DOHH2 (cell line): ENCODE results near the gene FOXI1.

Experiments
- H3F3A ChIP-seq: fragments of 200-600 bp; sonication (generic), shearing (Covaris generic); 2 replicates; pipeline ENCODE4 v1.6.0; 2016; ENCODE audit warnings: antibody characterized with exemption, mild to moderate bottlenecking; ENCODE audit not compliant: control insufficient read depth, insufficient read depth
- H3K27ac ChIP-seq: fragments of 200-600 bp; sonication (generic); 2 replicates; pipeline ENCODE4 v1.5.1; 2014; ENCODE audit warnings: low read depth, mild to moderate bottlenecking, low read length, moderate library complexity
- H3K27me3 ChIP-seq: fragments of 200-600 bp; sonication (generic); 2 replicates; pipeline ENCODE4 v1.6.1; 2014; ENCODE audit warnings: mild to moderate bottlenecking, low read length, mixed read lengths; ENCODE audit not compliant: control insufficient read depth
- H3K36me3 ChIP-seq: fragments of 200-600 bp; sonication (generic); 2 replicates; pipeline ENCODE4 v1.6.1; 2014; ENCODE audit warnings: mild to moderate bottlenecking, low read length, moderate library complexity, mixed read lengths; ENCODE audit not compliant: control insufficient read depth
- H3K4me1 ChIP-seq: fragments of 200-600 bp; sonication (generic); 2 replicates; pipeline ENCODE4 v1.6.1; 2014; ENCODE audit warnings: mild to moderate bottlenecking, low read length, mixed read lengths; ENCODE audit not compliant: control insufficient read depth
- H3K4me2 ChIP-seq: fragments of 200-600 bp; sonication (generic); 2 replicates; pipeline ENCODE4 v1.6.0; 2014; ENCODE audit warnings: mild to moderate bottlenecking, low read length, moderate library complexity
- H3K4me3 ChIP-seq: fragments of 200-600 bp; sonication (generic); 2 replicates; pipeline ENCODE4 v1.5.1; 2014; ENCODE audit warnings: mild to moderate bottlenecking, low read length, mixed read lengths
- H3K79me2 ChIP-seq: fragments of 200-600 bp; sonication (generic); 2 replicates; pipeline ENCODE4 v1.6.1; 2014; ENCODE audit warnings: mild to moderate bottlenecking, low read length, mixed read lengths; ENCODE audit not compliant: control insufficient read depth
- H3K9me2 ChIP-seq: fragments of 200-600 bp; sonication (generic); replicated peaks from 2 replicates; pipeline ENCODE4 v1.6.1; 2014; ENCODE audit warnings: mild to moderate bottlenecking, low read length, mixed read lengths; ENCODE audit not compliant: control insufficient read depth
- H3K9me3 ChIP-seq: fragments of 200-600 bp; sonication (generic); 2 replicates; pipeline ENCODE4 v1.6.1; 2014; ENCODE audit warnings: antibody characterized with exemption, low read length, mixed read lengths; ENCODE audit not compliant: control insufficient read depth, insufficient read depth
- H4K20me1 ChIP-seq: fragments of 200-600 bp; sonication (generic); 2 replicates; pipeline ENCODE4 v1.6.0; 2014; ENCODE audit warnings: low read depth, mild to moderate bottlenecking, antibody characterized with exemption, low read length, moderate library complexity; ENCODE audit not compliant: control insufficient read depth, insufficient read depth
- EZH2phosphoT487 ChIP-seq: fragments of 200-600 bp; sonication (generic); IDR thresholded peaks from 2 replicates; pipeline ENCODE4 v1.6.1; 2017; ENCODE audit warnings: borderline replicate concordance, mild to moderate bottlenecking, antibody characterized with exemption, low read length, moderate library complexity, mixed read lengths
- TF ChIP-seq, protein P1 (sequence below): fragments of 200-600 bp; sonication (generic); IDR thresholded peaks from one replicate; pipeline ENCODE4 v1.5.1; 2014; ENCODE audit warnings: antibody characterized with exemption, mild to moderate bottlenecking, low read depth, low read length; ENCODE audit not compliant: poor library complexity, severe bottlenecking

The FOXI1 gene

DNA sequence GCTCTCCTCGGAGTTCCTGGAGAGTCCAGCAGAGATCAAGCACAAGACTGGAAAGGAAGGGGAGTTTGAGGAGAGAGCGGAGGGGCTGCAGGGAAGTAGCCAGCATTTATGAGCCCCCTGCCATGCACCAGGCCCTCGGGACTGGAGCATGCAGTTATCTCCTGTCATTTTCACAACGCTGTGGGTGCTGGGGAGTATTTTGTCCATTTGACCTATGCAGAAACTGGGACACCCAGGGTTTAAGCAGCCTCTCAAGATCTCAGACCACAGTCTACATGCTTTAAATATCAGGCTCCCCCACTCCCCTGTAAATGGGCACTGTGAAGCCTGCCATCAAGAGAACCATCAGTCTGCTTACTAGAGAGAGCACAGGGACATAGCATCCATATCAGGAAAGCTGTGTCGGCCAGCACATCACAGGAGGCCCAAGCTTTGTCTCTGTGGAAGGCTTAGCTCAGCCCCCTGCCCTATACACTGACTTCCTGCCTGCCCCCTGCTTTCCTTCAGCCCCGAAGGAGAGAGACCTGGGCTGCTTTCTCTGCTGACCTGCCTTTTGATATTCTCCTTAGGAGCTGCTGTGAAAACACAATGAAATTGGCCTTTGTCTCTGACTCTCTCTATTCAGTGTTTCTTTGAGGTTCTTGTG lies 7.3 kb downstream of the FOXI1 start:
- Histone ChIP-seq H3K4me1 (no peaks in the 10 kb centered on the region), H3K9me2 (no peaks in the 10 kb centered on the region), H4K20me1 (no peaks in the 10 kb centered on the region), H3K9me3 (no peaks in the 10 kb centered on the region), H3K4me2 (no peak overlapping the region), H3K4me3 (no peak overlapping the region), H3K27me3 (no peaks in the 10 kb centered on the region), H3F3A (no peaks in the 10 kb centered on the region), H3K79me2 (no peaks in the 10 kb centered on the region), H3K36me3 (no peaks in the 10 kb centered on the region), H3K27ac (no peak overlapping the region)
- no peak for TF ChIP-seq EZH2phosphoT487
- TF ChIP-seq, protein P1, sequence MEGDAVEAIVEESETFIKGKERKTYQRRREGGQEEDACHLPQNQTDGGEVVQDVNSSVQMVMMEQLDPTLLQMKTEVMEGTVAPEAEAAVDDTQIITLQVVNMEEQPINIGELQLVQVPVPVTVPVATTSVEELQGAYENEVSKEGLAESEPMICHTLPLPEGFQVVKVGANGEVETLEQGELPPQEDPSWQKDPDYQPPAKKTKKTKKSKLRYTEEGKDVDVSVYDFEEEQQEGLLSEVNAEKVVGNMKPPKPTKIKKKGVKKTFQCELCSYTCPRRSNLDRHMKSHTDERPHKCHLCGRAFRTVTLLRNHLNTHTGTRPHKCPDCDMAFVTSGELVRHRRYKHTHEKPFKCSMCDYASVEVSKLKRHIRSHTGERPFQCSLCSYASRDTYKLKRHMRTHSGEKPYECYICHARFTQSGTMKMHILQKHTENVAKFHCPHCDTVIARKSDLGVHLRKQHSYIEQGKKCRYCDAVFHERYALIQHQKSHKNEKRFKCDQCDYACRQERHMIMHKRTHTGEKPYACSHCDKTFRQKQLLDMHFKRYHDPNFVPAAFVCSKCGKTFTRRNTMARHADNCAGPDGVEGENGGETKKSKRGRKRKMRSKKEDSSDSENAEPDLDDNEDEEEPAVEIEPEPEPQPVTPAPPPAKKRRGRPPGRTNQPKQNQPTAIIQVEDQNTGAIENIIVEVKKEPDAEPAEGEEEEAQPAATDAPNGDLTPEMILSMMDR, result no peak

DNA sequence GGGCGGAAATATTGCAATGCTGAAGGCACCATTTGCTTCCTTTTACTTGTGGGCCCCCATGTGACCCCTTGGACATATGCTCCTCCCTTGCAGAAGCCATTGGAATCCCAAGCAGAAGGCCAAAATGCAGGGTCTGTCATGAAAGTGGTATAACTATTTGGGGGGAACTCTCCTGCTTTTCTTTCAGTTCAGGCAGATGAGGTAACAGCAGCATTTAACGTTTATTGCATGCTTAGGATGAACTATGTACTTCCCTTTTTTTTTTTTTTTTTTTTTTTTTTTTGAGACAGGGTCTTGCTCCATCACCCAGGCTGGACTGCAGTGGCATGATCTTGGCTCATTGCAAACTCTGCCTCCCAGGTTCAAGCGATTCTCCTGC lies 7.8 kb downstream of the FOXI1 start:
- Histone ChIP-seq H4K20me1 (no peaks in the 10 kb centered on the region), H3K27me3 (no peaks in the 10 kb centered on the region), H3K9me3 (no peaks in the 10 kb centered on the region), H3K4me1 (no peaks in the 10 kb centered on the region), H3K9me2 (no peaks in the 10 kb centered on the region), H3K79me2 (no peaks in the 10 kb centered on the region), H3K27ac (no peak overlapping the region), H3K36me3 (no peaks in the 10 kb centered on the region), H3F3A (no peaks in the 10 kb centered on the region), H3K4me3 (no peak overlapping the region), H3K4me2 (no peak overlapping the region)
- TF ChIP-seq, protein P1, result no peak
- TF ChIP-seq EZH2phosphoT487, result no peak

DNA sequence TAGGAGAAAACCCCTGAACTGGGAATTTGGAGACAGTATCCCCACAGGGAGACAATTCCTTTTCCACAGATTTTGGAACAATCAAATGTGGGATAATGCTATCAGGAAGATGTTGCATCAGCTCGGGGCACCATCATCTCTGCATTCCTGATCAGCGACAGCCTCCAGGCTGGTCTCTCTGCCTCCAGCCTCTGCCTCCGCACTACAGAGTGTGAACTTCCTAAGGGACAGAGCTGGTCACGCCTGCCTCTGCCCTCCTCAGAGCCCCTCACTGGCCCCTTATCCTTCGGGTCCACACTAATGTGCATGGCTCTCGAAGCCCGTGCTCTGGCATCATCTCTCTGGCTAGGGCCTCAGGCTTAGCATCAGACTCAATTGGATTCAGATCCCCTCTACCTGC lies 8.6 kb downstream of the FOXI1 start:
- Histone ChIP-seq H3K4me1 (no peaks in the 10 kb centered on the region), H3K27ac (no peak overlapping the region), H3K36me3 (no peaks in the 10 kb centered on the region), H3K9me3 (no peaks in the 10 kb centered on the region), H3F3A (no peaks in the 10 kb centered on the region), H4K20me1 (no peaks in the 10 kb centered on the region), H3K79me2 (no peaks in the 10 kb centered on the region), H3K27me3 (no peaks in the 10 kb centered on the region), H3K4me2 (no peak overlapping the region), H3K9me2 (no peaks in the 10 kb centered on the region), H3K4me3 (no peak overlapping the region)
- no peak for TF ChIP-seq EZH2phosphoT487
- TF ChIP-seq, protein P1, result no peak
